ENCODE data around the gene GOLGA8K. TPM values are rescaled to one million over a fixed set of nuclear protein-coding genes. Genes with fewer than 3 reads are reported as not detected.
"Not testable (repeated sequence)": the region's sequence is repeated elsewhere in the genome, so short reads cannot be mapped to it uniquely, and the experiment has no call there.

GOLGA8K gene
- total RNA-seq, 1 experiment from 2014 or later = 0.57 TPM

DNA sequence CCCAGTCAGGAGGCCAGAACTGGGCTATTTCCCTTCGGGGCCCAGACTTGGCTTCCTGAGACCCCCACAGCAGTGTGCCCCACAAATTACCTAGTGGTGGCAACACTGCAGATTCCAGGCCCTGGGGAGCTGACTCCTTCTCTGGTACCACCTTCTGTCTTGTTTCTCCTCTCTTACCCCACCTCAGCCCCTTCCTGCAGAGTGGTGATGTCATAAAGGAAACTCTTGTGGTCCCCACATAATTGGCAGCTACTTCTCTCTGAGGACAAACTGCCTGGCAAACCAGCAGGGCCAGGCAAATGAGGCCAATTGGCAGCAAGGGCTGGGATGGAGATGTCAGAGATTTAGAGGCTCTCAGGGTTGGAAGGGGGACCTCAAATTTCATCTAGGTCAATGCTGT is 44.6 kb downstream of the GOLGA8K start:
- not testable (repeated sequence) for DNase-seq (ENCODE audit: low read depth)

DNA sequence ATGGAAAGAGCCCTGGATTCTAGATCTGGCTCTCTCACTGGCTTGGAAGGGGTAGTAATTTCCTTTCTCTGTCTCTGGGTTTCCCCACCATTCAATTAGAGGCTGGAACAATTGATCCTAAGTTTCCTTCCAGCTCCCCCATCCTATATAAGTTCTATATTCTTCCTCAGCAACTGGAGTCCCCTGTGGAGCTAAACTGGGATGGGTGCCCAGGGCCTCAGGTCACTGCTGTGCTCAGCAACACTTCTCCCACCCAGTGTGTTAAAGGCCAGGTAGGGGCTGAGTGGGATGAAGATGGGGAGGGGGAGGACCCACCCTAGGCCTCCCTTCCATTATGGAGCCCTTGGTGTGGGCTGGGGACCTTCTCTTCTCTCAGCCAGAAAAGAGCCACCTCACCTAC is 46.2 kb downstream of the GOLGA8K start:
- not testable (repeated sequence) for DNase-seq (ENCODE audit: low read depth)

DNA sequence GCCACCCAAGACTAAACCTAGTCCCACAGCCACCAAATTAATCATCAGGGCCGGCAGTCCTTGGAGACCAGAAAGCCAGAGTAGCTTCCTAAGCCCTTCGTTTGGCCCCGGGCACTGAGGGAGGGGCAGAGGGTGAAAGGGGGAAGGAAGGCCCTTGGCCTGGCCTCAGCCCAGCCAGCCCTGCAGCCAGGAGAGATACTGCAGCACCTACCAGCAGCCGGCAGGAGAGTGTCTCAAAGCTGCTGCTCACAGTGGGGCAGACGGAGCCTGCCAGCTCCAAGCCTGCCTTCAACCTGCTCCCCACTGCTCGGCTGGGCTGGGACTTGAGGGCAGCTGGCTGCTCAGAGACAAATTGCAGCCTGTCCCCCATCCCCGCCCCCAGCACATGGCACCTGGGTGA is 50.3 kb downstream of the GOLGA8K start:
- DNase-seq (ENCODE audit: low read depth) = not testable (repeated sequence)

DNA sequence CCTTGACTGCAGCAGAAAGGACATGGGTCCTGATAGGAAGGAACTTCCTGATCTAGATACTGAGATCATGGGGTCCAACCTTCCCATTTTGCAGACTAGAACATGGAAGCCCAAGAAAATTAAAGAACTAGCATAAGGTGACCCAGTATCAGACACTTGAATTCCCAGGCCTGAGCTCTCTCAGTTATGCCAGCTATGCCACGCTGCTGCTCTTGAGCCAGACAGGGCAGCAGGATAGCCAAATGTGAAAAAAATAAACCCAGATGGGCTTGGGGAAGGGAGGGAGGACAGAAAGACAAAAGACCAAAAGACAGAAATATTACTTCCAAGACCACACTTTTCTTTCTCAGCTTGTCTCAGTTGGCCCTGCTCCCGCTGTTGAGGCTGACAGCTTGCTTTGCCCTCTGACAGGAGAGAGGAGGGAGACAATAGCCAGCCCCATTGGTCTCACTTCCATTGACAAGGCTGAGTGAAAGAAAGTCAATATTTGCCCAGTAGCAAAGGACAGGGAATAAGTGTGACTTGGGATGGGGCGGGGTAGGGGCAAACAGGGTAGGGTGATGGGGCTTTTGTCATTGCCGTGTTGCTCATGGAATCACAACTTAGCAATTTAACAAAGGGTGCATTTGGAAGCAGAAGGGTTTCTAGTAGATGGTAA is 52.4 kb downstream of the GOLGA8K start:
- not testable (repeated sequence) for DNase-seq (ENCODE audit: low read depth)

DNA sequence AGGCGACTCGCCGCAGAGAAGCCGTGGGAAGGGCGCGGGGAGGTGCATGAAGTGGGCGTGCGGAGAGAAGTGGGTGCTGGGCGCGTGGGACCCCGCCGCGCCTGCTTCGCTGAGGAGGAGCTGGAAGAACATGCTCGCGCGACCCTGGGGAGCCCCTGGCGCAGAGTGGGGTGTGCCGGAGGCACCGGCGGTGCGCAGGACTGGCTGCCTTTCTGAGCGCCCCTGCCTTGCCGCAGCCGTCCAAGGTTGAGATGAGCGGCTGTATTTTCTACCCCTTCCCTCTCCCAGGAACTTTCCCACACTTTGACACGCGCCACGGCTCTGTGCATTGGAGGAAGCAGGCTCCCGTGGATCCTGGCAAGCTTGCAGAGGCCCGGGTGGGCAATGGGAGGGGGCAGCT is 56.1 kb downstream of the GOLGA8K start:
- DNase-seq (ENCODE audit: low read depth) = not testable (repeated sequence)

DNA sequence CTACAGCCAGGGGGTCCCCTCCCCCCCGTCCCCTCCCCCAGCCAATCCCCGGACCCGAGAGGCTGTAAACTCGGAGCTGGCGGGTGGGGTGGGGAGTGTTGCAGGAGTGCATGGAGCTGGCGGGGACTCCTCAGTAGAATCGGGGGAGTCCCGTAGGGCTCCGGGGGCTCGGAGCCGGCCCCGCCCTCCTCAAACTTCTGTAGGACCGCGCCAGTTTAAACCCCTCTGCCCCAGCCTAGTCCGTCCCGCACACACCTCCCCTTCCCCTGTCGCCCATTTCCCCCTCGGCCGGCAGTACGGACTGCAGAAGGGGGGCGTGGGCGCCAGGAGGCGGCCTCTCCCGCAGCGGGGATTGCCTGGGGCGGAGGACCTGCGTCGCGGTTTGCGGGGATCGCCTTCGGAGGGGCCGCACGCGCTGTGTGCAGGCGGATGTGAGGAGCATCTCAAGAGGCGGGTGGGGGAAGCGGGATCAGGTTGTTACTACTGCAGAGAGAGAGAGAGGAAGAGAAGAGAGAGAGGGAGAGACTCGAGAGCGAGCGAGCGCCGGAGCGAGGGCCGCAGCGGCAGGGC is 57.0 kb downstream of the GOLGA8K start:
- DNase-seq (ENCODE audit: low read depth) = not testable (repeated sequence)

DNA sequence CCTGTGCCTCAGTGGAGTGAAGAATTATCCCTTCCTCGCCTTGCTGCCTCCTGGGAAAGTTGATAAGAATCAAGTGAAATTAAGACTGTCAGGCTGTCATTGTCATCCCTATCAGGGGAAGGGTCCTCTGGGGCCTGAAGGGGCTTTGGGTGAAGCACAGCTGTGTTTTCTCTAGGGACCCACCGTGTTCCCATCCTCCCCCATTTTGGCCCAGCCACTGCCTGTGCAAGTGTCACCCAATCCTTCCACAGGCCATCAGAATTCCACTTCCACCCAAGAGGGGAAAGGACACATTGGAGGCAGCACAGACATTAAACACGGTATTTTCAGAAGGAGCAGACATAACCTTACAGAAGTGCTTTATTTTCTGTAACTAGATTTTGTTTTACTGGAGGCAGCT is 59.2 kb downstream of the GOLGA8K start:
- not testable (repeated sequence) for DNase-seq (ENCODE audit: low read depth)

Other genes with a start within 250 kb of the GOLGA8K start
- gene GOLGA8O, start 52.3 kb upstream of the GOLGA8K start, total RNA-seq (2014; rRNA removed) = 0.51 and 0.80 TPM in 2 replicates
- 2.6 and 2.8 TPM in 2 replicates for gene GOLGA8N, start 190.2 kb upstream of the GOLGA8K start, total RNA-seq (2014; rRNA removed)
- 61.6 and 65.3 TPM in 2 replicates for gene ARHGAP11A, start 212.2 kb upstream of the GOLGA8K start, total RNA-seq (2014; rRNA removed)
- 1.2 and 2.8 TPM in 2 replicates for gene SCG5, start 238.4 kb upstream of the GOLGA8K start, total RNA-seq (2014; rRNA removed)

Measured in LHCN-M2 (cell line).